NCI-H1105 (cell line): ENCODE data around the gene HSD17B11.
A peak's percentile ranks its signal among the peaks of the same experiment; 100 is the strongest.
"Not testable (repeated sequence)": the region's sequence is repeated elsewhere in the genome, so short reads cannot be mapped to it uniquely, and the experiment has no call there.

Source experiments
- DNase-seq: peaks from one replicate; lab custom pipeline; 2025; lab: John Stamatoyannopoulos, UW

The HSD17B11 gene

GRCh38 chr4:87356832-87357526 lies 34.0 kb downstream of the HSD17B11 start:
- no peak for DNase-seq

GRCh38 chr4:87354168-87355102 lies 36.6 kb downstream of the HSD17B11 start:
- DNase-seq, result no peak

GRCh38 chr4:87353592-87353991 lies 37.4 kb downstream of the HSD17B11 start:
- DNase-seq, result no peak

- DNase-seq, result no peak
Observed at GRCh38 chr4:87345139-87345538, 45.8 kb downstream of the HSD17B11 start.

GRCh38 chr4:87342872-87343271 lies 48.1 kb downstream of the HSD17B11 start:
- DNase-seq, result no peak

GRCh38 chr4:87341954-87342635 lies 48.9 kb downstream of the HSD17B11 start:
- DNase-seq, result not testable (repeated sequence)

GRCh38 chr4:87339440-87339839 lies 51.5 kb downstream of the HSD17B11 start:
- DNase-seq, result no peak

- DNase-seq, result no peak
Observed at GRCh38 chr4:87337361-87337760, 53.6 kb downstream of the HSD17B11 start.

- no peak for DNase-seq
Observed at GRCh38 chr4:87333267-87333666, 57.7 kb downstream of the HSD17B11 start.

GRCh38 chr4:87330761-87331160 lies 60.2 kb downstream of the HSD17B11 start:
- DNase-seq, result no peak

- DNase-seq, result no peak
Observed at GRCh38 chr4:87327136-87327535, 63.9 kb downstream of the HSD17B11 start.

GRCh38 chr4:87326460-87326859 lies 64.5 kb downstream of the HSD17B11 start:
- peak; percentile 9 for DNase-seq

GRCh38 chr4:87322754-87323153 lies 68.2 kb downstream of the HSD17B11 start, which contains the start of gene HSD17B13:
Gene HSD17B13, minus strand, starts transcription at chr4:87322882. Its CDS starts 41 bp downstream, at chr4:87322841.
- peak; percentile 1 for DNase-seq

GRCh38 chr4:87321888-87322287 lies 69.1 kb downstream of the HSD17B11 start:
- DNase-seq, result no peak

GRCh38 chr4:87317527-87317926 lies 73.5 kb downstream of the HSD17B11 start:
- no peak for DNase-seq

GRCh38 chr4:87316961-87317360 lies 74.0 kb downstream of the HSD17B11 start:
- DNase-seq, result no peak

- DNase-seq, result not testable (repeated sequence)
Observed at GRCh38 chr4:87315000-87315399, 76.0 kb downstream of the HSD17B11 start.

- no peak for DNase-seq
Observed at GRCh38 chr4:87313756-87314155, 77.2 kb downstream of the HSD17B11 start.

- no peak for DNase-seq
Observed at GRCh38 chr4:87311684-87312083, 79.3 kb downstream of the HSD17B11 start.

- no peak for DNase-seq
Observed at GRCh38 chr4:87310691-87311335, 80.2 kb downstream of the HSD17B11 start.

- no peak for DNase-seq
Observed at GRCh38 chr4:87309625-87310024, 81.4 kb downstream of the HSD17B11 start.

GRCh38 chr4:87306056-87306455 lies 84.9 kb downstream of the HSD17B11 start:
- no peak for DNase-seq
